HL-60 (cell line): ENCODE measurements around the gene MRPS21.
A peak's percentile ranks its signal among the peaks of the same experiment; 100 is the strongest.

Experiments used
- DNase-seq, 2 experiments: peaks; one replicate each; pipeline ENCODE4 v3.0.0-alpha.2; 2010 to 2020; ENCODE audit warnings: low read depth in 1 of 2, low spot score in 1 of 2
- H3K27ac ChIP-seq: fragments of 250-450 bp; sonication (Bioruptor Pico); replicated peaks from 2 replicates; pipeline ENCODE4 v1.5.1; 2020; ENCODE audit warnings: mild to moderate bottlenecking, moderate library complexity
- H3K27me3 ChIP-seq: fragments of 250-450 bp; sonication (Bioruptor Pico); 2 replicates; pipeline ENCODE4 v1.5.1; 2021; ENCODE audit warnings: mild to moderate bottlenecking, moderate library complexity; ENCODE audit not compliant: insufficient read depth, poor library complexity, severe bottlenecking
- H3K4me3 ChIP-seq: replicated peaks from 2 replicates; pipeline ENCODE4 v1.5.1; 2011; ENCODE audit warnings: mild to moderate bottlenecking, control low read depth, low read length; ENCODE audit not compliant: insufficient read depth
- CTCF ChIP-seq: IDR thresholded peaks from one replicate; pipeline ENCODE4 v1.5.1; 2011; ENCODE audit warnings: low read length, control low read depth, inconsistent platforms; ENCODE audit not compliant: insufficient read depth
- GABPA ChIP-seq: IDR thresholded peaks from 2 replicates; pipeline ENCODE4 v1.6.1; 2012; ENCODE audit warnings: low read depth
- POLR2AphosphoS5 ChIP-seq: IDR thresholded peaks from 2 replicates; pipeline ENCODE4 v1.6.1; 2012; ENCODE audit warnings: low read depth
- REST ChIP-seq: IDR thresholded peaks from 2 replicates; pipeline ENCODE4 v1.6.1; 2012; ENCODE audit warnings: low read depth; ENCODE audit not compliant: insufficient replicate concordance
- SPI1 ChIP-seq: IDR thresholded peaks from 2 replicates; pipeline ENCODE4 v1.6.1; 2012; ENCODE audit warnings: low read depth, mild to moderate bottlenecking, borderline replicate concordance

The MRPS21 gene

GRCh38 chr1:150322310-150322709 is 28.6 kb downstream of the MRPS21 start:
- H3K27me3 ChIP-seq: no peaks in the 10 kb centered on the region
- H3K4me3 ChIP-seq: peak overlapping the region; percentile 88
- peak overlapping the region; percentile 79 for H3K27ac ChIP-seq
- no peak for TF ChIP-seq POLR2AphosphoS5
- no peak for TF ChIP-seq GABPA
- TF ChIP-seq CTCF: no peak
- TF ChIP-seq REST: no peak
- no peak for TF ChIP-seq SPI1
- DNase-seq: peak; percentile 70 to 85

GRCh38 chr1:150332651-150333290 is 39.1 kb downstream of the MRPS21 start:
- no peak overlapping the region for H3K4me3 ChIP-seq
- no peak overlapping the region for H3K27ac ChIP-seq
- TF ChIP-seq REST: no peak
- no peak for TF ChIP-seq POLR2AphosphoS5
- no peak for TF ChIP-seq CTCF
- TF ChIP-seq SPI1: no peak
- TF ChIP-seq GABPA: no peak

GRCh38 chr1:150346316-150346715 is 52.7 kb downstream of the MRPS21 start:
- Histone ChIP-seq H3K4me3 (no peak overlapping the region), H3K27me3 (no peaks in the 10 kb centered on the region)

More at GRCh38 chr1:150332651-150333290, 39.1 kb downstream of the MRPS21 start:
- no peak for DNase-seq
- H3K27me3 ChIP-seq: no peaks in the 10 kb centered on the region

More at GRCh38 chr1:150346316-150346715, 52.7 kb downstream of the MRPS21 start:
- TF ChIP-seq CTCF (no peak), SPI1 (no peak), REST (no peak), GABPA (no peak), POLR2AphosphoS5 (no peak)
- H3K27ac ChIP-seq: no peak overlapping the region
- DNase-seq: no peak
